ELR (cell line): ENCODE results near the gene CEP350.
A peak's percentile ranks its signal among the peaks of the same experiment; 100 is the strongest.

ENCODE experiments used
- DNase-seq: peaks from one replicate; pipeline ENCODE4 v3.0.0-alpha.2; 2015; ENCODE audit warnings: low read depth

Gene CEP350

GRCh38 chr1:180066150-180066549 is 111.5 kb downstream of the CEP350 start:
- no peak for DNase-seq

GRCh38 chr1:180070286-180070685 is 115.7 kb downstream of the CEP350 start:
- DNase-seq: no peak

- no peak for DNase-seq
These were observed 117.1 kb downstream of the CEP350 start for GRCh38 chr1:180071759-180072158.

GRCh38 chr1:180080439-180080838 is 125.8 kb downstream of the CEP350 start:
- peak; percentile 34 for DNase-seq

- no peak for DNase-seq
These were observed 126.9 kb downstream of the CEP350 start for GRCh38 chr1:180081474-180081873.

GRCh38 chr1:180083164-180083563 is 128.6 kb downstream of the CEP350 start:
- DNase-seq: peak; percentile 51

GRCh38 chr1:180084867-180085266 is 130.3 kb downstream of the CEP350 start:
- no peak for DNase-seq

GRCh38 chr1:180085331-180085730 is 130.7 kb downstream of the CEP350 start:
- DNase-seq: no peak

GRCh38 chr1:180092931-180093650 is 138.5 kb downstream of the CEP350 start:
- peak; percentile 20 for DNase-seq

- no peak for DNase-seq
These were observed 140.2 kb downstream of the CEP350 start for GRCh38 chr1:180094705-180095295.

- no peak for DNase-seq
These were observed 142.1 kb downstream of the CEP350 start for GRCh38 chr1:180096584-180097325.

- DNase-seq: no peak
These were observed 142.7 kb downstream of the CEP350 start for GRCh38 chr1:180097326-180097605.

- DNase-seq: no peak
These were observed 146.8 kb downstream of the CEP350 start for GRCh38 chr1:180101411-180101810.

GRCh38 chr1:180103819-180104218 is 149.2 kb downstream of the CEP350 start:
- DNase-seq: no peak

GRCh38 chr1:180112091-180112490 is 157.5 kb downstream of the CEP350 start:
- no peak for DNase-seq

- DNase-seq: no peak
These were observed 158.5 kb downstream of the CEP350 start for GRCh38 chr1:180112984-180113647.

- DNase-seq: no peak
These were observed 159.9 kb downstream of the CEP350 start for GRCh38 chr1:180114396-180114945.

GRCh38 chr1:180116964-180117763 is 162.6 kb downstream of the CEP350 start:
- peak; percentile 75 for DNase-seq

GRCh38 chr1:180117764-180118116 is 163.1 kb downstream of the CEP350 start:
- DNase-seq: peak; percentile 91

- no peak for DNase-seq
These were observed 165.2 kb downstream of the CEP350 start for GRCh38 chr1:180119837-180120236.

GRCh38 chr1:180123463-180123936 is 168.9 kb downstream of the CEP350 start:
- peak; percentile 45 for DNase-seq

GRCh38 chr1:180130651-180131050 is 176.0 kb downstream of the CEP350 start:
- no peak for DNase-seq
